Measurements from ENCODE around the gene MAN2C1.
"Not testable (repeated sequence)": the region's sequence is repeated elsewhere in the genome, so short reads cannot be mapped to it uniquely, and the experiment has no call there.

The MAN2C1 gene

GRCh38 chr15:75347222-75348033, 21.0 kb downstream of the MAN2C1 start:
- DNase-seq (ENCODE audit: low read depth), result peak; percentile 54
- TF ChIP-seq, protein P1, sequence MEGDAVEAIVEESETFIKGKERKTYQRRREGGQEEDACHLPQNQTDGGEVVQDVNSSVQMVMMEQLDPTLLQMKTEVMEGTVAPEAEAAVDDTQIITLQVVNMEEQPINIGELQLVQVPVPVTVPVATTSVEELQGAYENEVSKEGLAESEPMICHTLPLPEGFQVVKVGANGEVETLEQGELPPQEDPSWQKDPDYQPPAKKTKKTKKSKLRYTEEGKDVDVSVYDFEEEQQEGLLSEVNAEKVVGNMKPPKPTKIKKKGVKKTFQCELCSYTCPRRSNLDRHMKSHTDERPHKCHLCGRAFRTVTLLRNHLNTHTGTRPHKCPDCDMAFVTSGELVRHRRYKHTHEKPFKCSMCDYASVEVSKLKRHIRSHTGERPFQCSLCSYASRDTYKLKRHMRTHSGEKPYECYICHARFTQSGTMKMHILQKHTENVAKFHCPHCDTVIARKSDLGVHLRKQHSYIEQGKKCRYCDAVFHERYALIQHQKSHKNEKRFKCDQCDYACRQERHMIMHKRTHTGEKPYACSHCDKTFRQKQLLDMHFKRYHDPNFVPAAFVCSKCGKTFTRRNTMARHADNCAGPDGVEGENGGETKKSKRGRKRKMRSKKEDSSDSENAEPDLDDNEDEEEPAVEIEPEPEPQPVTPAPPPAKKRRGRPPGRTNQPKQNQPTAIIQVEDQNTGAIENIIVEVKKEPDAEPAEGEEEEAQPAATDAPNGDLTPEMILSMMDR (IDR thresholded peaks at IDR 0.05; ENCODE audit: insufficient read depth, low read depth, low read length, missing control alignments), result no peak
- H3K4me3 ChIP-seq (ENCODE audit: low read depth, low read length), result peak overlapping the region; percentile 47

GRCh38 chr15:75346796-75347221, 21.6 kb downstream of the MAN2C1 start, which contains the start of gene NEIL1:
TSS of gene NEIL1 (plus strand) at chr15:75347039. CDS start at chr15:75348906, 1,867 bp downstream.
- H3K4me3 ChIP-seq (ENCODE audit: low read depth, low read length), result peak within 1 kb of the TSS; percentile 47
- TF ChIP-seq, protein P1 (IDR thresholded peaks at IDR 0.05; ENCODE audit: insufficient read depth, low read depth, low read length, missing control alignments), result no peak
- no peak for DNase-seq (ENCODE audit: low read depth)

GRCh38 chr15:75343953-75344352, 24.5 kb downstream of the MAN2C1 start:
- H3K4me3 ChIP-seq (ENCODE audit: low read depth, low read length); DNase-seq (ENCODE audit: low read depth): not testable (repeated sequence)

- TF ChIP-seq, protein P1 (IDR thresholded peaks at IDR 0.05; ENCODE audit: insufficient read depth, low read depth, low read length, missing control alignments), result no peak
- DNase-seq (ENCODE audit: low read depth), result no peak
- no peak overlapping the region for H3K4me3 ChIP-seq (ENCODE audit: low read depth, low read length)
Measured at GRCh38 chr15:75342221-75342620, 26.2 kb downstream of the MAN2C1 start.

- H3K4me3 ChIP-seq (ENCODE audit: low read depth, low read length), result no peak overlapping the region
- no peak for DNase-seq (ENCODE audit: low read depth)
- TF ChIP-seq, protein P1 (IDR thresholded peaks at IDR 0.05; ENCODE audit: insufficient read depth, low read depth, low read length, missing control alignments), result no peak
Measured at GRCh38 chr15:75339531-75340240, 28.7 kb downstream of the MAN2C1 start.

GRCh38 chr15:75338661-75339240, 29.7 kb downstream of the MAN2C1 start:
- TF ChIP-seq, protein P1 (IDR thresholded peaks at IDR 0.05; ENCODE audit: insufficient read depth, low read depth, low read length, missing control alignments), result no peak
- no peak for DNase-seq (ENCODE audit: low read depth)
- no peak overlapping the region for H3K4me3 ChIP-seq (ENCODE audit: low read depth, low read length)
